Measurements from ENCODE around the gene OSTC. TPM values are rescaled to one million over a fixed set of nuclear protein-coding genes. Genes with fewer than 3 reads are reported as not detected.

OSTC gene
- total RNA-seq, 1 donor from 2014 or later: 289 TPM

GRCh38 chr4:108717386-108717785 is 67.0 kb downstream of the OSTC start:
- no peak for DNase-seq

Other genes with a start within 250 kb of the OSTC start
- 572 and 777 TPM in 2 replicates for gene RPL34, start 30.0 kb upstream of the OSTC start, total RNA-seq
- not detected in 2 replicates for gene ETNPPL, start 112.5 kb downstream of the OSTC start, total RNA-seq

Measured in dermis blood vessel endothelial cell (primary cell).